Myocyte (in vitro differentiated cells): ENCODE measurements around the gene RNF14. TPM values are rescaled to one million over a fixed set of nuclear protein-coding genes. Genes with fewer than 3 reads are reported as not detected.

Experiments used
- total RNA-seq: library from RNA; depleted of rRNA; stranded (reverse); fragments of >200 nt; gene quantifications from 2 replicates; pipeline ENCODE4 v1.2.3, GENCODE V29; 2014

RNF14 gene
- total RNA-seq, 1 donor from 2014 or later, result 127 TPM

Other genes with a start within 250 kb of the RNF14 start
- gene PCDH1, start 90.7 kb upstream of the RNF14 start, total RNA-seq, result 0.11 and 0.42 TPM in 2 replicates
- gene DELE1, start 45.2 kb upstream of the RNF14 start, total RNA-seq, result 65.0 and 71.5 TPM in 2 replicates
- not detected in 2 replicates for gene PCDH12, start 10.9 kb upstream of the RNF14 start, total RNA-seq
- gene GNPDA1, start 43.9 kb downstream of the RNF14 start, total RNA-seq, result 65.5 and 98.3 TPM in 2 replicates
- 57.2 and 59.8 TPM in 2 replicates for gene NDFIP1, start 139.7 kb downstream of the RNF14 start, total RNA-seq